Measurements from ENCODE around the gene PTP4A1.

DNA sequence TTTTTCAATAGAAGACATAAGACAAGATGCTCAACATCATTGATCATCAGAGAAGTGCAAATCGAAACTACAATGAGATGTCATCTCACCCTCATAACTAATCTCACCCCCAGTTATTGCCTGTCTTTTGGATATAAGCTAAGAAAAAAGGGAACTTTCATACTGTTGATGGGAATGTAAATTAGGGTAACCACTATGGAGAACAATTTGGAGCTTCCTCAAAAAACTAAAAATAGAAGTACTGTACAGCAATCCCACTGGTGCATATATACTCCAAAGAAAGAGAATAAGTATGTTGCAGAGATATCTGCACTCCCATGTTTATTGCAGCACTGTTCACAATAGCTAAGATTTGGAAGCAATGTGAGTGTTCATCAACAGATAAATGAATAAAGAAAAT is 37.0 kb downstream of the PTP4A1 start:
- TF ChIP-seq EZH2 (IDR thresholded peaks at IDR 0.05; ENCODE audit: borderline replicate concordance, low read depth, low read length, poor library complexity, severe bottlenecking), result no peak
- TF ChIP-seq CTCF (conservative IDR thresholded peaks at IDR 0.05; ENCODE audit: low read depth, low read length), result no peak

Data from A673 (cell line).